Measurements from ENCODE around the gene WDR5. TPM values are rescaled to one million over a fixed set of nuclear protein-coding genes. Genes with fewer than 3 reads are reported as not detected.

Gene WDR5
- total and polyA plus RNA-seq, 9 of the 15 experiments (the other 6 are each of a cell fraction or from before 2014, with no cell fraction given): 3.0 to 56.8 (median 38.6) TPM

GRCh38 chr9:134135343-134136117, at the start of gene WDR5 (continued):
- TF ChIP-seq ZBTB5 (IDR thresholded peaks at IDR 0.05) (no peak), SIRT6 (IDR thresholded peaks at IDR 0.05; ENCODE audit: low read depth, low read length) (no peak), TCFL5 (CRISPR knock-in tag; conservative IDR thresholded peaks at IDR 0.05) (no peak), ILK (tag; IDR thresholded peaks at IDR 0.05; ENCODE audit: borderline replicate concordance, low read depth) (no peak), BRD4 (IDR thresholded peaks at IDR 0.05) (no peak), JUND (IDR thresholded peaks at IDR 0.05; ENCODE audit: borderline replicate concordance, low read depth, low read length) (0 out of 2 replicates have a peak, but pooled peaks have one; percentile 8), JUND (tag; IDR thresholded peaks at IDR 0.05; ENCODE audit: borderline replicate concordance, low read depth, low read length) (no peak), ZNF511 (CRISPR knock-in tag; IDR thresholded peaks at IDR 0.05) (peak; percentile 51; the same call in 1 of the 2 replicates), PHB2 (IDR thresholded peaks at IDR 0.05; ENCODE audit: low read depth) (no peak), FUS (optimal IDR thresholded peaks at IDR 0.05; ENCODE audit: low read depth, low read length) (no peak), E2F3 (CRISPR knock-in tag; IDR thresholded peaks at IDR 0.05) (peak; percentile 75; the same call in 1 of the 2 replicates), ZFP1 (CRISPR knock-in tag; IDR thresholded peaks at IDR 0.05) (no peak), ZNF384 (IDR thresholded peaks at IDR 0.05; ENCODE audit: low read depth, low read length) (no peak), ZNF79 (CRISPR knock-in tag; IDR thresholded peaks at IDR 0.05; ENCODE audit: low read depth) (no peak), DDX20 (tag; IDR thresholded peaks at IDR 0.05; ENCODE audit: low read depth) (no peak), CREB3 (tag; conservative IDR thresholded peaks at IDR 0.05; ENCODE audit: low read depth) (no peak), KAT7 (CRISPR knock-in tag; IDR thresholded peaks at IDR 0.05; ENCODE audit: borderline replicate concordance) (no peak), PPARD (CRISPR knock-in tag; IDR thresholded peaks at IDR 0.05) (no peak), ZNF143 (CRISPR knock-in tag; IDR thresholded peaks at IDR 0.05) (no peak), MXI1 (IDR thresholded peaks at IDR 0.05; ENCODE audit: low read depth, low read length) (no peak), CBX2 (IDR thresholded peaks at IDR 0.05; ENCODE audit: insufficient read depth, low read length, poor library complexity, severe bottlenecking) (no peak), SRF (CRISPR knock-in tag; IDR thresholded peaks at IDR 0.05) (no peak), NFIC (IDR thresholded peaks at IDR 0.05) (peak; percentile 20; the same call in 1 of the 2 replicates), ZNF224 (CRISPR knock-in tag; IDR thresholded peaks at IDR 0.05) (no peak), RAD51 (IDR thresholded peaks at IDR 0.05; ENCODE audit: borderline replicate concordance, low read depth) (no peak), ZNF121 (CRISPR knock-in tag; conservative IDR thresholded peaks at IDR 0.05) (no peak), ZC3H8 (IDR thresholded peaks at IDR 0.05) (no peak)

Measured in K562 (cell line).